OCI-LY7 (cell line): ENCODE measurements around the gene JMJD4.

ENCODE experiments used
- EZH2phosphoT487 ChIP-seq: fragments of 200-600 bp; sonication (generic); IDR thresholded peaks from 2 replicates; pipeline ENCODE4 v1.6.1; 2018; ENCODE audit warnings: low read depth, borderline replicate concordance, mild to moderate bottlenecking, mixed run types, antibody characterized with exemption, low read length, moderate library complexity, mixed read lengths
- TF ChIP-seq, protein P1 (sequence below): fragments of 200-600 bp; sonication (generic); conservative IDR thresholded peaks from 2 replicates; pipeline ENCODE4 v1.5.1; 2014; ENCODE audit warnings: mild to moderate bottlenecking, antibody characterized with exemption, low read length, moderate library complexity, mixed read lengths

DNA sequence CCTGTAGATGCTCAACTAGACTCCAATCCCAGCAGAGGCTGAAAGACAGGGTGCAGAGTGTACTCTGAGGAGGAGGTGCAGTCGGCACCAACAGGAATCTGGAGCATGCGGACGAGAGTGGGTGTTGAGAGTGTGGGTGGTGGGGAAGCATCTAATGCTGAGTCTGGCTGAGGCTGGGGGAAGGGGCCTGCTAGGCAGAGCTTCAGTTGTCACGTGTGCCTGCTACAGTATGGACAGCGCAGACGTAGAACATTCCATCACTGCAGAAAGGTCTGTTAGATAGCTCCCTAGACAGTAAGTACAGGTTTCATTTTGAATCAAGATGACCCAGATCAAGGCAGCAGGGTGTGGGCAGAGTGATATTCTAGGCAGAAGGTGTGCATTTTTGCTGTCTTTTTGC is 23.3 kb upstream of the JMJD4 start:
- TF ChIP-seq, protein P1, sequence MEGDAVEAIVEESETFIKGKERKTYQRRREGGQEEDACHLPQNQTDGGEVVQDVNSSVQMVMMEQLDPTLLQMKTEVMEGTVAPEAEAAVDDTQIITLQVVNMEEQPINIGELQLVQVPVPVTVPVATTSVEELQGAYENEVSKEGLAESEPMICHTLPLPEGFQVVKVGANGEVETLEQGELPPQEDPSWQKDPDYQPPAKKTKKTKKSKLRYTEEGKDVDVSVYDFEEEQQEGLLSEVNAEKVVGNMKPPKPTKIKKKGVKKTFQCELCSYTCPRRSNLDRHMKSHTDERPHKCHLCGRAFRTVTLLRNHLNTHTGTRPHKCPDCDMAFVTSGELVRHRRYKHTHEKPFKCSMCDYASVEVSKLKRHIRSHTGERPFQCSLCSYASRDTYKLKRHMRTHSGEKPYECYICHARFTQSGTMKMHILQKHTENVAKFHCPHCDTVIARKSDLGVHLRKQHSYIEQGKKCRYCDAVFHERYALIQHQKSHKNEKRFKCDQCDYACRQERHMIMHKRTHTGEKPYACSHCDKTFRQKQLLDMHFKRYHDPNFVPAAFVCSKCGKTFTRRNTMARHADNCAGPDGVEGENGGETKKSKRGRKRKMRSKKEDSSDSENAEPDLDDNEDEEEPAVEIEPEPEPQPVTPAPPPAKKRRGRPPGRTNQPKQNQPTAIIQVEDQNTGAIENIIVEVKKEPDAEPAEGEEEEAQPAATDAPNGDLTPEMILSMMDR, result no peak
- no peak for TF ChIP-seq EZH2phosphoT487
